ENCODE measurements around the gene ANKS1B. TPM values are rescaled to one million over a fixed set of nuclear protein-coding genes. Genes with fewer than 3 reads are reported as not detected.

ANKS1B gene
- total RNA-seq, 1 experiment from 2014 or later, result 18.8 TPM

DNA sequence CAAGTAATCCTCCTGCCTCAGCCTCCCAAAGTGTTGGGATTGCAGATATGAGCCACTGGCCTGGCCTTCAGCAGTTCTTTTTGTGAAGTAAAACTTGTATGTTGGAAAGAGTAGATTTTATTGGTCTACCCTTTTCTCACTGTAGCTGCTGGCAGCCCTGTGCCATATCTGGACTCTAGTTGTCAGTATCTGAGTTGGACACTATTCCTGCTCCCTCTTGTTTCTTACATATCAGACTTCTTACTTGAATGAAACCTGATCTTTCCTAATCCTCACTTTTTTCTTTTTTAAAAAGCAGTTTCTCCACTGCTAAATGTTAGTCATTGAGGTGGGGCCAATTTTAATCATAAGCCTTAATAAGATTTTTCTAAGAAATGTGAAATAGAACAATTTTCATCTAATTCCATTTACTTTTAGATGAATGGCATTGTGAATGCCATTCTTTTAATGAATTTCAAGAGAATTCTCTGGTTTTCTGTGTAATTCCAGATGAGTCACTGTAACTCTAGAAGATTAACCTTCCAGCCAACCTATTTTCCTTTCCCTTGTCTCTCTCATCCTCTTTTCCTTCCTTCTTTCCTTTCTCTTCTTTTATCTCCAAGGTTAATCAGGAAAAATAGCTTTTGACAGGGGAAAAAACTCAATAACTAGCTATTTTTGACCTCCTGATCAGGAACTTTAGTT, 1250.9 kb downstream of the ANKS1B start:
- TF ChIP-seq, protein P1, sequence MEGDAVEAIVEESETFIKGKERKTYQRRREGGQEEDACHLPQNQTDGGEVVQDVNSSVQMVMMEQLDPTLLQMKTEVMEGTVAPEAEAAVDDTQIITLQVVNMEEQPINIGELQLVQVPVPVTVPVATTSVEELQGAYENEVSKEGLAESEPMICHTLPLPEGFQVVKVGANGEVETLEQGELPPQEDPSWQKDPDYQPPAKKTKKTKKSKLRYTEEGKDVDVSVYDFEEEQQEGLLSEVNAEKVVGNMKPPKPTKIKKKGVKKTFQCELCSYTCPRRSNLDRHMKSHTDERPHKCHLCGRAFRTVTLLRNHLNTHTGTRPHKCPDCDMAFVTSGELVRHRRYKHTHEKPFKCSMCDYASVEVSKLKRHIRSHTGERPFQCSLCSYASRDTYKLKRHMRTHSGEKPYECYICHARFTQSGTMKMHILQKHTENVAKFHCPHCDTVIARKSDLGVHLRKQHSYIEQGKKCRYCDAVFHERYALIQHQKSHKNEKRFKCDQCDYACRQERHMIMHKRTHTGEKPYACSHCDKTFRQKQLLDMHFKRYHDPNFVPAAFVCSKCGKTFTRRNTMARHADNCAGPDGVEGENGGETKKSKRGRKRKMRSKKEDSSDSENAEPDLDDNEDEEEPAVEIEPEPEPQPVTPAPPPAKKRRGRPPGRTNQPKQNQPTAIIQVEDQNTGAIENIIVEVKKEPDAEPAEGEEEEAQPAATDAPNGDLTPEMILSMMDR (IDR thresholded peaks at IDR 0.05; ENCODE audit: unreplicated experiment), result no peak
- POLR2A ChIA-PET, result no interaction called here
- no peaks in the 10 kb centered on the region for H3K27me3 Mint-ChIP-seq (ENCODE audit: insufficient read depth, unreplicated experiment)
- peaks cover 5% of the 10 kb centered on the region for H3K4me1 Mint-ChIP-seq (ENCODE audit: insufficient read depth, unreplicated experiment)
- H3K9me3 Mint-ChIP-seq (ENCODE audit: unreplicated experiment), result no peaks in the 10 kb centered on the region
- no peak for DNase-seq (ENCODE audit: unreplicated experiment)
- no peak overlapping the region for H3K4me3 Mint-ChIP-seq (ENCODE audit: unreplicated experiment)
- H3K27ac Mint-ChIP-seq (ENCODE audit: low read depth, unreplicated experiment), result peak overlapping the region; percentile 30
- no TSS peak for BruUV-seq (replicated peaks)
- CTCF ChIA-PET, result interaction anchor here (0.5 to 0.8 kb wide), 3 partner anchors 128 to 1176 kb away, joined by 3 read pairs; no protein-coding TSS in a partner anchor
- intact Hi-C loops (cut with micrococcal nuclease), result no loop called here
- H3K36me3 Mint-ChIP-seq (ENCODE audit: insufficient read depth, unreplicated experiment), result peaks cover 22% of the 10 kb centered on the region

DNA sequence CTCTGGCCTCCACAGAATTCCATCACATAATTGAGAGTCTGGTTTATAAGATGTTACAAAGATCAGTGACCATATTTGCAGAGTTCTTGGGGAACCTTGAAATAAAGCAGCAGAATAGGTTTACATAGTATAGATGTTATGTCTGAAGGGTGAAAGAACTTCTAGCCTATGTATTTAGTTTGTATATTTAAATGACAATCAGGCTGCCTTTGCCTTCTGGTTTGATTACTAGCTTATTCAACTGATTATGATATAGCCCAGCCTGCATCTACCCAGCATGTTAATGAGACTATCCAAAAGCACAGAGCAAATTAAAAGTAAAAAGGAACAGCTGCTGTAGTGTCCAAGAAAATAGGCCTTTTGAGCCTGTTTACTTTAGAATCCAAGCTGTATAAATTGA, 1254.3 kb downstream of the ANKS1B start:
- intact Hi-C loops (cut with micrococcal nuclease), result no loop called here
- H3K4me3 Mint-ChIP-seq (ENCODE audit: unreplicated experiment), result no peak overlapping the region
- no peaks in the 10 kb centered on the region for H3K9me3 Mint-ChIP-seq (ENCODE audit: unreplicated experiment)
- peaks cover 28% of the 10 kb centered on the region for H3K36me3 Mint-ChIP-seq (ENCODE audit: insufficient read depth, unreplicated experiment)
- ChIA-PET CTCF (interaction anchor here (1.0 kb wide), 1 partner anchor 20 kb away, joined by 4 read pairs; no protein-coding TSS in a partner anchor), POLR2A (no interaction called here)
- TF ChIP-seq, protein P1 (IDR thresholded peaks at IDR 0.05; ENCODE audit: unreplicated experiment), result no peak
- H3K27me3 Mint-ChIP-seq (ENCODE audit: insufficient read depth, unreplicated experiment), result no peaks in the 10 kb centered on the region
- H3K27ac Mint-ChIP-seq (ENCODE audit: low read depth, unreplicated experiment), result no peak overlapping the region
- DNase-seq (ENCODE audit: unreplicated experiment), result no peak
- BruUV-seq (replicated peaks), result no TSS peak
- peaks cover 5% of the 10 kb centered on the region for H3K4me1 Mint-ChIP-seq (ENCODE audit: insufficient read depth, unreplicated experiment)

DNA sequence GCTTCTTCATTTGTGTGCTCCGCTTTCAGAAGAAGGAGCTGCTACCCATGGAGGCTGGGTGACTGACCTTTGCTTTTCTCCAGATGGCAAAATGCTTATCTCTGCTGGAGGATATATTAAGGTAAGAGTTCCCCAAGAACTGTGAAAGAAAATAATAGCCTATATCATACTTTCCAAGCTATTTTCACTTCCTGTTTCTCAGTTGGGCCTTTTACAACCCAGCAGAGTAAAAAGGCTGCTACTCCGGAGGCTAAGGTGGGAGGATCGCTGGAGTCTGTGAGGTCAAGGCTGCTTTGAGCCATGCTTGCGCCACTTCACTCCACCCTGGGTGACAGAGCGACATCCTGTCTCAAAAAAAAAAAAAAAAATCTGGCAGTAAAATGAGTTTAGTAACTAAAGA, 1257.5 kb downstream of the ANKS1B start:
- no TSS peak for BruUV-seq (replicated peaks)
- ChIA-PET POLR2A (no interaction called here), CTCF (interaction anchor here (0.6 to 0.8 kb wide), 2 partner anchors 138 to 275 kb away, joined by 3 read pairs; no protein-coding TSS in a partner anchor)
- intact Hi-C loops (cut with micrococcal nuclease), result loop anchor here (10.0 kb wide), 1 partner anchor 208 kb away; no protein-coding TSS in a partner anchor
- no peaks in the 10 kb centered on the region for H3K27me3 Mint-ChIP-seq (ENCODE audit: insufficient read depth, unreplicated experiment)
- DNase-seq (ENCODE audit: unreplicated experiment), result no peak
- TF ChIP-seq, protein P1 (IDR thresholded peaks at IDR 0.05; ENCODE audit: unreplicated experiment), result no peak
- H3K27ac Mint-ChIP-seq (ENCODE audit: low read depth, unreplicated experiment), result no peak overlapping the region
- no peak overlapping the region for H3K4me3 Mint-ChIP-seq (ENCODE audit: unreplicated experiment)
- peaks cover 42% of the 10 kb centered on the region for H3K36me3 Mint-ChIP-seq (ENCODE audit: insufficient read depth, unreplicated experiment)
- no peaks in the 10 kb centered on the region for H3K9me3 Mint-ChIP-seq (ENCODE audit: unreplicated experiment)
- H3K4me1 Mint-ChIP-seq (ENCODE audit: insufficient read depth, unreplicated experiment), result no peaks in the 10 kb centered on the region

DNA sequence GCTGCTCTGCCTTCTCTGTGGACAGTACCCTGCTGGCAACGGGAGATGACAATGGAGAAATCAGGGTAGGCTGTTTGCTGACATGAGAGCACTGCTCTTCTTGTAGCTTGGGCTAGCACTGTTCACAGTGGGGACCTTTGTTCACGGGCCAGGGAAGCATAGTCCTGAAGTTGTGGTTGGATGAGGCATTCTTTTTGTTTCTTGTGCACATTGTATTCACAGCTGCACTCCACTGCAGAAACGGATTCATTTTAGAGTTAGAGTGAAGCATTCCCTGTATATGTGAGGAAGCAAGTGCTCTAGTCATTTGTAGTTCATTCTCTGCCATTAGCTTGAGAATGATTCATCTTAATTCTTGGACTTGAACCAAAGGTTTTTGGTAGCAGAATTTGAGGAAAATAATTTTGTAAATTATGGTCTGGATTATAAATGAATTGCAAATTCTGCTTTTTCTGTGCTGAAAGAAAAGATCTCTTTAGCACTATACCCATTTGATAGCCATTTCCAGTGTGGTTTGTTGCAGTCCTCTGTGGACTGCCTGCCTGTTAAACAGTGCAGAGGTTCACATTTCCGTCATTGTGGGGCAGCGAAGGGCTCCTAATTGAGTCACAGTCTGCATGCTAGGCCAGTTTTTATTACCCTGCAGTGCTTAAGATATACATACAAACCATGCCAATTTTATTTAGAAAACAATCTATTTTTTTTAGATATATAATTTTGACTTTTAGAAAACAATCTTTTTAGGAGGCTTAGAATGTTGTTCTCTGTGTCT, 1259.1 kb downstream of the ANKS1B start:
- POLR2A ChIA-PET, result interaction anchor here (0.7 kb wide), 1 partner anchor 101 kb away, joined by 3 read pairs; no protein-coding TSS in a partner anchor
- TF ChIP-seq, protein P1 (IDR thresholded peaks at IDR 0.05; ENCODE audit: unreplicated experiment), result peak; percentile 19
- intact Hi-C loops (cut with micrococcal nuclease), result loop anchor here (1.0 to 10.0 kb wide), 2 partner anchors 209 to 273 kb away; no protein-coding TSS in a partner anchor

More for the DNA sequence above, 1259.1 kb downstream of the ANKS1B start:
- no peaks in the 10 kb centered on the region for H3K27me3 Mint-ChIP-seq (ENCODE audit: insufficient read depth, unreplicated experiment)
- no peak overlapping the region for H3K27ac Mint-ChIP-seq (ENCODE audit: low read depth, unreplicated experiment)
- peak; percentile 55 for DNase-seq (ENCODE audit: unreplicated experiment)
- H3K36me3 Mint-ChIP-seq (ENCODE audit: insufficient read depth, unreplicated experiment), result peaks cover 42% of the 10 kb centered on the region
- no peaks in the 10 kb centered on the region for H3K9me3 Mint-ChIP-seq (ENCODE audit: unreplicated experiment)
- no TSS peak for BruUV-seq (replicated peaks)
- no peak overlapping the region for H3K4me3 Mint-ChIP-seq (ENCODE audit: unreplicated experiment)
- CTCF ChIA-PET, result interaction anchor here (1.5 kb wide), 1 partner anchor 273 kb away, joined by 9 read pairs; no protein-coding TSS in a partner anchor
- no peaks in the 10 kb centered on the region for H3K4me1 Mint-ChIP-seq (ENCODE audit: insufficient read depth, unreplicated experiment)

Data from MCF 10A (cell line).